Measurements from ENCODE around the gene CRELD2.

CRELD2 gene

GRCh38 chr22:49951000-49951677 is 32.7 kb downstream of the CRELD2 start:
- Histone ChIP-seq H3K27me3 (ENCODE audit: control insufficient read depth in 5 of 5, insufficient read depth in 4 of 5, low read length in 5 of 5) (no peaks in the 10 kb centered on the region), H3K9ac (ENCODE audit: low read length in 5 of 5) (peak overlapping the region in 1 of 5 donors; percentile 62), H3K9me3 (ENCODE audit: control insufficient read depth in 5 of 5, low read length in 5 of 5) (no peaks in the 10 kb centered on the region), H3K4me1 (ENCODE audit: control insufficient read depth in 5 of 5, insufficient read depth in 5 of 5, low read length in 5 of 5) (peaks cover 6 to 51% (median 44%) of the 10 kb centered on the region in 5 donors), H3K4me3 (ENCODE audit: low read depth in 1 of 5, low read length in 5 of 5) (no peak overlapping the region), H3K27ac (ENCODE audit: low read depth, low read length) (no peak overlapping the region), H3K36me3 (ENCODE audit: control insufficient read depth in 5 of 5, insufficient read depth in 5 of 5, low read length in 5 of 5) (no peaks in the 10 kb centered on the region)

DNA sequence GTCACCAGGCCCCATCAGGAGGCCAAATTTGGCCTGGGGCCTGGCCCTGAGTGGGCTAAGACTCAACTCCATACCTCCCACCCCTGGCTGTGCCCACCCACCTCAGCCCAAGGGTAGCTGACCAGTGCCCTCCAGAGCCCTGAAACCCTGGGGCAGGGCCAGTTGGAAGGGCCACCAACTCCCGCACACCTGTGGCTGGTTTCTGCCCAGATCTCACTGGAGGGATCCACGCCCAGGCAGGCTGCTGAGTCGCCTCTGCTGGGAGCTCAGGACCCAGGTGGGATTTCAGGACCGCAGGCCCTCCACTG is 33.2 kb downstream of the CRELD2 start:
- H3K27ac ChIP-seq (ENCODE audit: low read depth, low read length), result no peak overlapping the region
- no peaks in the 10 kb centered on the region for H3K9me3 ChIP-seq (ENCODE audit: control insufficient read depth in 5 of 5, low read length in 5 of 5)
- no peaks in the 10 kb centered on the region for H3K27me3 ChIP-seq (ENCODE audit: control insufficient read depth in 5 of 5, insufficient read depth in 4 of 5, low read length in 5 of 5)
- H3K4me3 ChIP-seq (ENCODE audit: low read depth in 1 of 5, low read length in 5 of 5), result no peak overlapping the region
- H3K36me3 ChIP-seq (ENCODE audit: control insufficient read depth in 5 of 5, insufficient read depth in 5 of 5, low read length in 5 of 5), result no peaks in the 10 kb centered on the region
- peaks cover 6 to 56% (median 49%) of the 10 kb centered on the region in 5 donors for H3K4me1 ChIP-seq (ENCODE audit: control insufficient read depth in 5 of 5, insufficient read depth in 5 of 5, low read length in 5 of 5)
- peak overlapping the region in 2 of 5 donors; percentile 58 to 62 for H3K9ac ChIP-seq (ENCODE audit: low read length in 5 of 5)

DNA sequence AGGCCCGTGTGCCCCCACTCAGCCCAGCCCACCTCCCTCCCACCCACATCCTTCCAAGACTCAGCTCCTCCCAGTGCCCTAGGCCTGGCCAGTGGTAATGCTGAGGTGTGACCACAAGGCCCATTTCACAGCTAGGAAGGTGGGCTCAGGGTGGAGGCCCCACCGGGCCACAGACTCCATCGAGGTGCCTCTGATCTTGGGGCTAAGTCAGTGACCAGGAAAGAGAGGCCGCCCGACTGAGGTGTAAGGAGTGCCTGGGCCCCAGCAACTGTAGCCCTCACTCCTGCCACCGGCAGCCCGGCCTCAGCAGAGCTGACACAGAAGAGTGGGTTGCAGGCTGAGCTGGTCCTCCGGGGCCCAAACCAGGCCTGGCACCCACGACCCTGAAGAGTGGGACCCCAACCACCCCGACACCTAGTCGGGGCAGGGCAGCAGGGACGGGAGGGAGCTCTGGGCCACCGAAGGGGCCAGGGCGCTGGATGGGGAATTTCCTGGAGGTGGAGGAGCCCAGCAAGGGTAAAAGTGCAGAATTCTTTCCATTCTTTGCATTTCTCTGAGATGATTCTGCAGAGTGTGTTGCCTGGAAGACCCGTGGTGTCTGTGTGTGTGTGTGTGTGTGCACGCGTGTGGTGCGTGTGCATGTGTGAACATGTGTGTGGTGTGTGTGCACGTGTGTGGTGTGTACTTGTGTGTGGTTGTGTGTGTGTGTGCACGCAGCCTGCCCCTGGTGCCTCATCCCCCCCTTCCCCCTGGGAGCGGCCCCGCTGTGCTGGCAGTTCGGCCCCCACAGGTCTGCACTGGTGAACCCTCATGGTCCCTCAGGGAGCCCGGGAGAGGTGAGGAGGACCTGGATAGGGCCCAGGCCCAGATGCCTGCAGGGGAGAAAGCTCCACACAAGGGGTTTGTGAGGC is 33.8 kb downstream of the CRELD2 start:
- H3K9ac ChIP-seq (ENCODE audit: low read length in 5 of 5), result peak overlapping the region in 2 of 5 donors; percentile 58 to 67
- H3K9me3 ChIP-seq (ENCODE audit: control insufficient read depth in 5 of 5, low read length in 5 of 5), result no peaks in the 10 kb centered on the region
- H3K4me3 ChIP-seq (ENCODE audit: low read depth in 1 of 5, low read length in 5 of 5), result no peak overlapping the region
- H3K27me3 ChIP-seq (ENCODE audit: control insufficient read depth in 5 of 5, insufficient read depth in 4 of 5, low read length in 5 of 5), result no peaks in the 10 kb centered on the region
- H3K36me3 ChIP-seq (ENCODE audit: control insufficient read depth in 5 of 5, insufficient read depth in 5 of 5, low read length in 5 of 5), result no peaks in the 10 kb centered on the region
- H3K27ac ChIP-seq (ENCODE audit: low read depth, low read length), result peak overlapping the region; percentile 92
- H3K4me1 ChIP-seq (ENCODE audit: control insufficient read depth in 5 of 5, insufficient read depth in 5 of 5, low read length in 5 of 5), result peaks cover 6 to 62% (median 55%) of the 10 kb centered on the region in 5 donors

DNA sequence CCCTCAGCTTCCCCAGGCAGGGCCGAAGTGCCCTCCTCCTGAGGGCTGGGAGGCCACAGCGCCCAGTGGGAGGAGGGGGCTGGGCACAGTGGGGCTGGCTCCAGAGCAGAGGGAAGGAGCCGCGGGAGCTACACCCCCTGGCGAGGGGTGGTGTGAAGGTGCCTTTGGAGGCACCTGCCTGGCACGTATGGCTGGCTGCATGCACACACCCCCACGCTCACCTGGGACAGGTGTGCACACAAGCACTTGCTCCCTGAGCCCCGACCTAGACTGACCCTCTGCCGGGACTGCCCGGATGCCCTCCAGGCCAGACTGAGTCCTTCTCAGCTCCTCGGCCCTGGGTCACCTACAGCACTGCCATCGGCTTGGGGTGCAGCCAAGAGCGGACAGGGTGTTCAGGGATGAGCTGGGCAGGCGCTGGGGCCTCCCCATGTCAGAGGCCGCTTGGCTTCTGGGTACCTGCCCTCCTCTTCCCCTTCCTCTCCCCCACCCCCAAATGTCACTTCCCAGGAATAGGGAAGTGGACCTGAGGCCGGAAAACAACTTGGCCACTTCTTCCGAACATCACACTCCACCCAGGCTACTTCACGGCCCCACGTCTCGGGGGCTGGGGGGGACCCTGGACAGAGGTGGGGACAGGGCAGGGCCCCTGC is 34.7 kb downstream of the CRELD2 start:
- Histone ChIP-seq H3K27me3 (ENCODE audit: control insufficient read depth in 5 of 5, insufficient read depth in 4 of 5, low read length in 5 of 5) (no peaks in the 10 kb centered on the region), H3K9me3 (ENCODE audit: control insufficient read depth in 5 of 5, low read length in 5 of 5) (no peaks in the 10 kb centered on the region), H3K4me1 (ENCODE audit: control insufficient read depth in 5 of 5, insufficient read depth in 5 of 5, low read length in 5 of 5) (peaks cover 6 to 71% (median 61%) of the 10 kb centered on the region in 5 donors), H3K9ac (ENCODE audit: low read length in 5 of 5) (peak overlapping the region in 3 of 5 donors; percentile 49 to 72 (median 67)), H3K4me3 (ENCODE audit: low read depth in 1 of 5, low read length in 5 of 5) (no peak overlapping the region), H3K27ac (ENCODE audit: low read depth, low read length) (peak overlapping the region; percentile 92), H3K36me3 (ENCODE audit: control insufficient read depth in 5 of 5, insufficient read depth in 5 of 5, low read length in 5 of 5) (no peaks in the 10 kb centered on the region)

DNA sequence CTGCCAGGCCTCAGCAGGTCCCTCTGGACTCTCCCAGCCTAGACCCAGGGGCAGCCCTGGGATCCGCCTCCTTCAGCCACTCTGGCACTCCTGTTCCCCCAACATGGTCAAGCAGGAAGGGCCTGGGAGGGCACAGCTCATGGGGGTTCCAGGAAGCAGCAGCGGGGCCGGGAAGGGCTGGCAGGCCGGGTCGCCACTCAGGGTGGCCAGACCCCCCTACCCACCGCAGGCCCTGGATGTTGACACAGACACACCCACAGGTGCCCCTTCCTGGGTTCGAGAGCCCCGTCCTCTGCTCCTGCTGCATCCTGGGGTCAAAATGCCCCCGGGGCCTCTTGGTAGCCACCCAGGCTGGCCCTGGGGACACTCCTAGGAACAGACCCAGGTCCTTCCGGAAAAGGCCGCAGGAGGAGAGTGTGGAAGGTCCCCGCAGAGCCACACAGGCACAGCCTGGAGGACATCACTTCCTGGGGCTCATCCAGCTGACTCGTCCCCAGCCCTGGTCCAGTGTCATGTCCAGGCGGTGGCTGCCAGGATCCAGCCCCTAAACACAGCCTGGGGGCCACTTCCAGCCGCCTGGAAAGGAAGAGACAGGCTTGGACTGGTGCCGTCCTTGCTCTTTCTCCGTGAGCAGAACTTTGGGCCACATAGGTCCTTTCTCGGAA is 35.4 kb downstream of the CRELD2 start:
- Histone ChIP-seq H3K4me3 (ENCODE audit: low read depth in 1 of 5, low read length in 5 of 5) (no peak overlapping the region), H3K9ac (ENCODE audit: low read length in 5 of 5) (peak overlapping the region; percentile 16 to 72 (median 53)), H3K9me3 (ENCODE audit: control insufficient read depth in 5 of 5, low read length in 5 of 5) (no peaks in the 10 kb centered on the region), H3K27me3 (ENCODE audit: control insufficient read depth in 5 of 5, insufficient read depth in 4 of 5, low read length in 5 of 5) (no peaks in the 10 kb centered on the region), H3K36me3 (ENCODE audit: control insufficient read depth in 5 of 5, insufficient read depth in 5 of 5, low read length in 5 of 5) (no peaks in the 10 kb centered on the region), H3K4me1 (ENCODE audit: control insufficient read depth in 5 of 5, insufficient read depth in 5 of 5, low read length in 5 of 5) (peaks cover 6 to 76% (median 65%) of the 10 kb centered on the region in 5 donors), H3K27ac (ENCODE audit: low read depth, low read length) (peak overlapping the region; percentile 92)

- Histone ChIP-seq H3K9ac (ENCODE audit: low read length in 5 of 5) (peak overlapping the region; percentile 16 to 72 (median 53)), H3K4me3 (ENCODE audit: low read depth in 1 of 5, low read length in 5 of 5) (no peak overlapping the region), H3K4me1 (ENCODE audit: control insufficient read depth in 5 of 5, insufficient read depth in 5 of 5, low read length in 5 of 5) (peaks cover 6 to 77% (median 70%) of the 10 kb centered on the region in 5 donors), H3K9me3 (ENCODE audit: control insufficient read depth in 5 of 5, low read length in 5 of 5) (no peaks in the 10 kb centered on the region), H3K27ac (ENCODE audit: low read depth, low read length) (peak overlapping the region; percentile 92), H3K27me3 (ENCODE audit: control insufficient read depth in 5 of 5, insufficient read depth in 4 of 5, low read length in 5 of 5) (no peaks in the 10 kb centered on the region), H3K36me3 (ENCODE audit: control insufficient read depth in 5 of 5, insufficient read depth in 5 of 5, low read length in 5 of 5) (no peaks in the 10 kb centered on the region)
Observed at GRCh38 chr22:49954354-49954753, 35.9 kb downstream of the CRELD2 start.

- H3K27ac ChIP-seq (ENCODE audit: low read depth, low read length), result peak overlapping the region; percentile 92
- no peaks in the 10 kb centered on the region for H3K36me3 ChIP-seq (ENCODE audit: control insufficient read depth in 5 of 5, insufficient read depth in 5 of 5, low read length in 5 of 5)
- no peaks in the 10 kb centered on the region for H3K27me3 ChIP-seq (ENCODE audit: control insufficient read depth in 5 of 5, insufficient read depth in 4 of 5, low read length in 5 of 5)
- H3K9me3 ChIP-seq (ENCODE audit: control insufficient read depth in 5 of 5, low read length in 5 of 5), result no peaks in the 10 kb centered on the region
- H3K4me3 ChIP-seq (ENCODE audit: low read depth in 1 of 5, low read length in 5 of 5), result no peak overlapping the region
- H3K4me1 ChIP-seq (ENCODE audit: control insufficient read depth in 5 of 5, insufficient read depth in 5 of 5, low read length in 5 of 5), result peaks cover 6 to 84% (median 77%) of the 10 kb centered on the region in 5 donors
- peak overlapping the region in 2 of 5 donors; percentile 38 to 72 for H3K9ac ChIP-seq (ENCODE audit: low read length in 5 of 5)
Observed at GRCh38 chr22:49954991-49955580, 36.7 kb downstream of the CRELD2 start.

- H3K36me3 ChIP-seq (ENCODE audit: control insufficient read depth in 5 of 5, insufficient read depth in 5 of 5, low read length in 5 of 5), result no peaks in the 10 kb centered on the region
- H3K27me3 ChIP-seq (ENCODE audit: control insufficient read depth in 5 of 5, insufficient read depth in 4 of 5, low read length in 5 of 5), result no peaks in the 10 kb centered on the region
- no peaks in the 10 kb centered on the region for H3K9me3 ChIP-seq (ENCODE audit: control insufficient read depth in 5 of 5, low read length in 5 of 5)
- H3K4me3 ChIP-seq (ENCODE audit: low read depth in 1 of 5, low read length in 5 of 5), result no peak overlapping the region
- peak overlapping the region; percentile 92 for H3K27ac ChIP-seq (ENCODE audit: low read depth, low read length)
- H3K9ac ChIP-seq (ENCODE audit: low read length in 5 of 5), result peak overlapping the region in 3 of 5 donors; percentile 59 to 72 (median 69)
- peaks cover 6 to 84% (median 77%) of the 10 kb centered on the region in 5 donors for H3K4me1 ChIP-seq (ENCODE audit: control insufficient read depth in 5 of 5, insufficient read depth in 5 of 5, low read length in 5 of 5)
Observed at GRCh38 chr22:49955581-49956417, 37.4 kb downstream of the CRELD2 start.

- Histone ChIP-seq H3K4me1 (ENCODE audit: control insufficient read depth in 5 of 5, insufficient read depth in 5 of 5, low read length in 5 of 5) (peaks cover 6 to 84% (median 77%) of the 10 kb centered on the region in 5 donors), H3K4me3 (ENCODE audit: low read depth in 1 of 5, low read length in 5 of 5) (no peak overlapping the region), H3K27ac (ENCODE audit: low read depth, low read length) (peak overlapping the region; percentile 92), H3K9me3 (ENCODE audit: control insufficient read depth in 5 of 5, low read length in 5 of 5) (no peaks in the 10 kb centered on the region), H3K36me3 (ENCODE audit: control insufficient read depth in 5 of 5, insufficient read depth in 5 of 5, low read length in 5 of 5) (peaks cover 0 to 1% (median under 1%) of the 10 kb centered on the region in 5 donors), H3K9ac (ENCODE audit: low read length in 5 of 5) (peak overlapping the region in 3 of 5 donors; percentile 10 to 72 (median 65)), H3K27me3 (ENCODE audit: control insufficient read depth in 5 of 5, insufficient read depth in 4 of 5, low read length in 5 of 5) (no peaks in the 10 kb centered on the region)
Observed at GRCh38 chr22:49956418-49956770, 38.0 kb downstream of the CRELD2 start.

Data from subcutaneous abdominal adipose tissue (tissue), 5 donors.